Fibroblast of mammary gland (primary cell): ENCODE results near the gene LAMB4.

Experiments
- DNase-seq: peaks from one replicate; pipeline ENCODE4 v3.0.0-alpha.2; 2010; ENCODE audit warnings: low read depth
- H3K4me3 ChIP-seq: 2 replicates; pipeline ENCODE4 v1.5.1; 2011; ENCODE audit warnings: low read depth, mild to moderate bottlenecking, low read length, moderate library complexity; ENCODE audit not compliant: control insufficient read depth
- CTCF ChIP-seq: conservative IDR thresholded peaks from 2 replicates; pipeline ENCODE4 v1.5.1; 2011; ENCODE audit warnings: low read depth, low read length, inconsistent platforms; ENCODE audit not compliant: control insufficient read depth, insufficient read depth

Gene LAMB4

GRCh38 chr7:108059526-108059925 is 70.6 kb downstream of the LAMB4 start:
- H3K4me3 ChIP-seq, result no peak overlapping the region
- DNase-seq, result peak; percentile 14
- no peak for TF ChIP-seq CTCF

GRCh38 chr7:108057951-108058481 is 72.1 kb downstream of the LAMB4 start:
- DNase-seq, result no peak
- TF ChIP-seq CTCF, result no peak
- no peak overlapping the region for H3K4me3 ChIP-seq

- DNase-seq, result no peak
- TF ChIP-seq CTCF, result no peak
- H3K4me3 ChIP-seq, result no peak overlapping the region
Observed at GRCh38 chr7:108055611-108056021, 74.5 kb downstream of the LAMB4 start.

- TF ChIP-seq CTCF, result no peak
- H3K4me3 ChIP-seq, result no peak overlapping the region
- DNase-seq, result no peak
Observed at GRCh38 chr7:108054537-108054936, 75.6 kb downstream of the LAMB4 start.

- no peak for DNase-seq
- no peak overlapping the region for H3K4me3 ChIP-seq
- no peak for TF ChIP-seq CTCF
Observed at GRCh38 chr7:108053250-108053649, 76.9 kb downstream of the LAMB4 start.

- DNase-seq, result no peak
- no peak for TF ChIP-seq CTCF
Observed at GRCh38 chr7:108051454-108051853, 78.7 kb downstream of the LAMB4 start.

GRCh38 chr7:108049962-108050361 is 80.2 kb downstream of the LAMB4 start:
- TF ChIP-seq CTCF, result no peak
- no peak overlapping the region for H3K4me3 ChIP-seq
- DNase-seq, result no peak

More at GRCh38 chr7:108051454-108051853, 78.7 kb downstream of the LAMB4 start:
- no peak overlapping the region for H3K4me3 ChIP-seq
